Medulla oblongata (tissue), 1 donor: Measurements from ENCODE around the gene SPARCL1.
A peak's percentile ranks its signal among the peaks of the same experiment; 100 is the strongest.
"Not testable (repeated sequence)": the region's sequence is repeated elsewhere in the genome, so short reads cannot be mapped to it uniquely, and the experiment has no call there.

ENCODE experiments used
- DNase-seq: peaks from one replicate; pipeline ENCODE4 v3.0.0-alpha.2; 2015; ENCODE audit errors: extremely low spot score

The SPARCL1 gene

GRCh38 chr4:87502580-87503238 lies 26.5 kb downstream of the SPARCL1 start:
- DNase-seq: peak; percentile 66

- no peak for DNase-seq
These were observed 29.1 kb downstream of the SPARCL1 start for GRCh38 chr4:87500092-87500462.

GRCh38 chr4:87499403-87500091 lies 29.6 kb downstream of the SPARCL1 start:
- DNase-seq: no peak

- no peak for DNase-seq
These were observed 30.7 kb downstream of the SPARCL1 start for GRCh38 chr4:87498446-87498900.

GRCh38 chr4:87497578-87497977 lies 31.6 kb downstream of the SPARCL1 start:
- DNase-seq: no peak

GRCh38 chr4:87497159-87497558 lies 32.0 kb downstream of the SPARCL1 start:
- DNase-seq: no peak

- DNase-seq: no peak
These were observed 36.1 kb downstream of the SPARCL1 start for GRCh38 chr4:87493115-87493514.

GRCh38 chr4:87491851-87492250 lies 37.3 kb downstream of the SPARCL1 start:
- not testable (repeated sequence) for DNase-seq

GRCh38 chr4:87491436-87491835 lies 37.7 kb downstream of the SPARCL1 start:
- no peak for DNase-seq

GRCh38 chr4:87490664-87491369 lies 38.4 kb downstream of the SPARCL1 start:
- DNase-seq: no peak

GRCh38 chr4:87489678-87490077 lies 39.5 kb downstream of the SPARCL1 start:
- no peak for DNase-seq

GRCh38 chr4:87488666-87489065 lies 40.5 kb downstream of the SPARCL1 start:
- not testable (repeated sequence) for DNase-seq

- DNase-seq: not testable (repeated sequence)
These were observed 45.9 kb downstream of the SPARCL1 start for GRCh38 chr4:87483247-87483646.

GRCh38 chr4:87481377-87481776 lies 47.8 kb downstream of the SPARCL1 start:
- DNase-seq: no peak

- DNase-seq: no peak
These were observed 50.4 kb downstream of the SPARCL1 start for GRCh38 chr4:87478732-87479250.

GRCh38 chr4:87476934-87477333 lies 52.2 kb downstream of the SPARCL1 start:
- peak; percentile 40 for DNase-seq

GRCh38 chr4:87469390-87469789 lies 59.8 kb downstream of the SPARCL1 start:
- DNase-seq: no peak

- peak; percentile 67 for DNase-seq
These were observed 63.3 kb downstream of the SPARCL1 start for GRCh38 chr4:87465739-87466366.

GRCh38 chr4:87462102-87462501 lies 67.1 kb downstream of the SPARCL1 start:
- DNase-seq: no peak

GRCh38 chr4:87461281-87461700 lies 67.9 kb downstream of the SPARCL1 start:
- no peak for DNase-seq

GRCh38 chr4:87458913-87459312 lies 70.3 kb downstream of the SPARCL1 start:
- DNase-seq: no peak

GRCh38 chr4:87451537-87451936 lies 77.6 kb downstream of the SPARCL1 start:
- no peak for DNase-seq
